NCI-H345 treated with DMSO at 0.1 percent for 48 hours (cell line): ENCODE results near the gene CCT6B.
"Not testable (repeated sequence)": the region's sequence is repeated elsewhere in the genome, so short reads cannot be mapped to it uniquely, and the experiment has no call there.

Experiments
- DNase-seq: peaks from one replicate; lab custom pipeline; 2025; ENCODE audit not compliant: unreplicated experiment; lab: John Stamatoyannopoulos, UW

The CCT6B gene, protein sequence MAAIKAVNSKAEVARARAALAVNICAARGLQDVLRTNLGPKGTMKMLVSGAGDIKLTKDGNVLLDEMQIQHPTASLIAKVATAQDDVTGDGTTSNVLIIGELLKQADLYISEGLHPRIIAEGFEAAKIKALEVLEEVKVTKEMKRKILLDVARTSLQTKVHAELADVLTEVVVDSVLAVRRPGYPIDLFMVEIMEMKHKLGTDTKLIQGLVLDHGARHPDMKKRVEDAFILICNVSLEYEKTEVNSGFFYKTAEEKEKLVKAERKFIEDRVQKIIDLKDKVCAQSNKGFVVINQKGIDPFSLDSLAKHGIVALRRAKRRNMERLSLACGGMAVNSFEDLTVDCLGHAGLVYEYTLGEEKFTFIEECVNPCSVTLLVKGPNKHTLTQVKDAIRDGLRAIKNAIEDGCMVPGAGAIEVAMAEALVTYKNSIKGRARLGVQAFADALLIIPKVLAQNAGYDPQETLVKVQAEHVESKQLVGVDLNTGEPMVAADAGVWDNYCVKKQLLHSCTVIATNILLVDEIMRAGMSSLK

DNA sequence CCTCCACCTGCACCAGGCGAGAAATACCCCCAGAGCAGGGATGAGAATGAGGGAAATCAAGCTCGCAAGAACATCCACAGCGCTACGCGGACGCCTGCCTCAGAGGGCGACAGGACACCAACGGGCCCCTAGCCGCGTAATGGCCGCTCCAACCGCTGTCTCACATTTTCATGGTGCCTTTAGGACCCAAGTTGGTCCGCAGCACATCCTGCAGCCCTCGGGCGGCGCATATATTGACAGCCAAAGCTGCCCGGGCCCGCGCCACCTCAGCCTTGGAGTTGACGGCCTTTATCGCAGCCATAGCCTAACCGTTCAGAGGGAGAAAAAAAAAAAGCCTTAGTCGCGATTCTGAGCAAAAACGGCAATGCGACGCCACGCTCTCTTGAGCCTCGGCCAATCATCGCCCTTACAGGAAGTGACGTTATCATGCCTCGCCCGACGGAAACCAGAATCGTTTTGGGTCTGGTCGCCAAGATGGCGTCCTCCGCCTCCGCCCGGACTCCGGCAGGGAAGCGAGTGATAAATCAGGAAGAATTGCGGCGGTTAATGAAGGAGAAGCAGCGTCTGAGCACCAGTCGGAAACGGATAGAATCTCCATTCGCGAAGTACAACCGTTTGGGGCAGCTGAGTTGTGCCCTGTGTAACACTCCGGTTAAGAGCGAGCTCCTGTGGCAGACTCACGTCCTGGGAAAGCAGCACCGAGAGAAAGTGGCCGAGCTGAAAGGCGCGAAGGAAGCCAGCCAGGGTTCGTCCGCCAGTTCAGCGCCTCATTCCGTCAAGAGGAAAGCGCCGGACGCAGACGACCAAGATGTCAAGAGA lies at the start of gene CCT6B, which contains the start of gene ZNF830:
Gene CCT6B (minus strand): TSS at position 368 of the 819 bp plus-strand sequence. CDS start 67 bp downstream, at position 301.
Gene ZNF830 (plus strand): TSS at position 448 of the 819 bp plus-strand sequence. CDS start 27 bp downstream, at position 475.
- peak; percentile 83 for DNase-seq

DNA sequence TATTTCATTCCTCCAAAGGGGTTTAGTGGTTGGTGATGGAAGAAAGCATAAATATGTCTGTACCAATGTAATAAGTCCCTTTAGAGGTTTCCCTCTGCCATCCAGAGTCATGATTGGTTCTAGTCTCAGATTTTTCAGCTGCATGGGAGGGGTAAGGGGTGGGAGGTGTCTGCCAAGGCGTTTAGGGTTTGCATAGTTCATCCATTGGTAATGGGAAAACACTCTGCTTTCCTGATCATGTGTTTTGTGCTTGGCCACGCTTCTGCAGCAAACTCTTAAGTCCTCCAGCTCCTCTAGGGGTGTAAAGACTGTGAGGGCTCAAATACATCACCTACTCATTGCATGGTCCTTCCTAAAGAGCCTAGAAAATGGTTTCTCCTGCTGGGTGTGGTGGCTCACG lies 48.8 kb upstream of the CCT6B start:
- no peak for DNase-seq

DNA sequence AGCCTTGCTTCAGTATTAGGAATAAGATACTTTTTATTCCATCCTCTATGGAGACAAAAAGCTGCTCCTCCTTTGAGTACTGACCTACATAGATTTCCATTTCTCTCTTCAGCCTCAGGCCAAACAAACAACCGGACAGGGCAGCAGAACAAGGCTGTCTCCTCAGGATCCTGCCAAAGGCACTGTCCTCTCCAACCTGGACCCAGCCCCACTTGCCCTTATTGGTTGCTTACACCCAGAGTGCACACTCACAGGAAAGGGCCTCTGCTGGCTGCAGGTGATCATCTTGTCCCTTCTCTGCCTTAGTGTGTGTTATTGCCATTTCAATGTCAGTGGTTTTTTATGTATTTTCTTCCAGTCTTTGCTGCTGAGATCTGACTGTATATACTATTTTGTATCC lies 45.7 kb upstream of the CCT6B start:
- DNase-seq, result no peak

DNA sequence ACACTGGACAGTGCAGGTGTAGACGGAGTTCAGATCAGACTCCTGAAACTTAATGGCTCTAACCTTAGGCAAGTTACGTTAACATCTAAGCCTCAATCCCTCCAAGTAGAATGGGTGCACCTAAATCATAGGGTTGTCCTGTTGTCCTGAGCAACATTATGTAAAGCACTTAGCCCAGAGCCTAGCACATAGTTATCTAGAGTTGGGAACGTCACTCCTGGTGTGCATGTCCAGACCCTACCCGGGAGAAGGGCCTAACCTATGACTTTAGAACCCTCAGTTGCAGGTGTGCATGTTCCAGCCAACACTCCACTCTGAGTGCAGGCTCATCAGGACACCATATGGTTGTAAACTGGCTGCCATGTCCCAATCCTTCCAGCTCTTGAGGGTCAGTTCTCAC lies 45.1 kb upstream of the CCT6B start:
- no peak for DNase-seq

DNA sequence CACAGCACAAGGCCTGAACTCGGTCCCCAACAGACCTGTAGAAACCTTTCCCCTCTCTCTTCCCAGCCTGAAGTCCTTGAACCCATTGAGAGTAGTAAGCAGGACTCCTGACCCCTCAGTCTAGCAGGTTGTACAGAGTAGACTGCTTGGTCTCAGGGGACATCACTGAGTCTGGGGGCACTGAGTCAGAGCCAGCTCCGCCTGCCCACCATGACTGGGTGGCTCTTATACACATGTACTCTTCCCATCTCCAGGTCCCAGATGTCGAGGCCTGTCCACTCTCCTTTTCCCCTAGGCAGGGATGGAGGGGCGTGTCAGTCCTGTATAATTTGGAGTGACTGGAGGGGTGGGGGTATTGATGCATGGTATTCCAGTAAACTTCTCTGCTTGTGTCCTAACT lies 42.5 kb upstream of the CCT6B start:
- DNase-seq, result no peak

DNA sequence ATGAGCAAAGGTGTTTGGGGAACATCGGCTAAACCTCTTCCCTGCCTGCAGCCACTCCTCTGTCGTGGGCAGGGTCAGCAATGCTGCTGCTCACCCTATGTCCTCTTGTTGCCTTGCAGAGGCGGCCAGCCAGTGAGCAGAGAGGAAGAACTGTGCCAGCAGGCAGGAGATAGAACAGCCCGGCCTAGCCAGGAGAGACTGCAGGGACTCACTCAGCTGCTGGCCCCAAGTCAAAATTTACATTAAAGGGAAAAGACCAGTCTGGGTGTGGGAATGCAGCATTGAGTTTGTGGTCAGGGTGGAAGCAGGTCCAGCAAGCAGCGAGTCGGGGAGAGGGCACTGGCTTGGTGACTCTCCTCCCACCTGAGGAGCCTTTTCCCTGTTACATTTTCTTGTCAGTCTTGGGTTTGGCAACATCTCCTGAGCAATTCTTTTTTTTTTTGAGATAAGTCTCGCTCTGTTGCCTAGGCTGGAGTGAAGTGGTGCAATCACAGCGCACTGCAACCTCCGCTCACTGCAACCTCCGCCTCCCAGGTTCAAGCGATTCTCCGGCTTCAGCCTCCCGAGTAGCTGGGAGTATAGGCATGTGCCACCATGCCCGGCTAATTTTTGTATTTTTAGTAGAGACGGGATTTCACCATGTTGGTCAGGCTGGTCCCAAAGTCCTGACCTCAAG lies 41.8 kb upstream of the CCT6B start:
- DNase-seq, result no peak

DNA sequence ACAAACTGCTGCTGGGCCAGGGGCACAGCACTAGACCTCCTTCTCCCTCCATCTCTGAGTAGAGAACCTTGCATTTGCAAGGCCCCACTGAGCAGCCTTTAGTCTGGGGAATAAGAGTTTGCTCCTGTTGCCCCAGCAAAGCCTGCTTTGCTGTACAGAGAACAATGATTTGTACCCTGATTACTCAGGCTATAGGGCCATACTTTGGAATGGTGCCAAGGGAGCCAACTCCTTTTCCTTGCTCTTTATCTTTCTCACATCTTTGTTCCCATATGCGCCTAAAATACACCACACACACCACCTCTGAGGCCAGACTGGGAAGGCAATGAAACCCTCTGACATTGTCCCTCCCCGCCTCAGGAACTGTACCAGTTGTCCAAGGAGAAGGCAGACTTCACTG lies 40.3 kb upstream of the CCT6B start:
- no peak for DNase-seq

DNA sequence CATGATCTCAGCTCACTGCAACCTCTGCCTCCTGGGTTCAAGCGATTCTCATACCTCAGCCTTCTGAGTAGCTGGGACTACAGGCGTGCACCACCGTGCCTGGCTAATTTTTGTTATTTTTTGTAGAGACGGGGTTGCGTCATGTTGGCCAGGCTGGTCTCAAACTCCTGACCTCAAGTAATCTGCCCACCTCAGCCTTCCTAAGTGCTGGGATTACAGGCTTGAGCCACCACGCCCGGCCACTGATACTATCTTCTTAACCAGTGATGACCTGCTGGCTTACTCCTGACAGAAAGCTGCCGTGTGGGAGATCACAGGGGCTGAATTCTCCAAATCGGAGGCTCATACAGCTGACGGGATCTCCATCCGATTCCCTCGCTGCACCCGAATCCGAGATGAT lies 39.7 kb upstream of the CCT6B start:
- DNase-seq, result not testable (repeated sequence)

DNA sequence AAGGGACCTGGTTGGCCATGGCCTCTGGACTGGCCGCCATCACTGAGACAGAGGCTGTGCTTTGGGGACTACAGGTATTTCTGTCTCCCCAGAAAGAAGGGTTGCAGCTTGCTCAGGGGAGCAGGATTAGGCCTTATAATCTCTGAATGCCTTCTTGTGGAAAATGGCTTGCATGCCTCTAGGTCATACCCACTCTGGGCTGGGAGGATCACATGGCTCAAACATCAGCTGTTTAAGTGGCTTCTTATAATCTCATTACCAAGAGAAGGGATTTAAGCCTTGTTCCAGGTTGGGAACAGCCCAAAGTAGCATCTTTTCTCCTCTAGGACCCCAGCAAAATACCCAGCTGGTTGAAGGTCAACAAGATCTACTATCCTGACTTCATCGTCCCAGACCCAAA lies 38.2 kb upstream of the CCT6B start:
- DNase-seq, result no peak

DNA sequence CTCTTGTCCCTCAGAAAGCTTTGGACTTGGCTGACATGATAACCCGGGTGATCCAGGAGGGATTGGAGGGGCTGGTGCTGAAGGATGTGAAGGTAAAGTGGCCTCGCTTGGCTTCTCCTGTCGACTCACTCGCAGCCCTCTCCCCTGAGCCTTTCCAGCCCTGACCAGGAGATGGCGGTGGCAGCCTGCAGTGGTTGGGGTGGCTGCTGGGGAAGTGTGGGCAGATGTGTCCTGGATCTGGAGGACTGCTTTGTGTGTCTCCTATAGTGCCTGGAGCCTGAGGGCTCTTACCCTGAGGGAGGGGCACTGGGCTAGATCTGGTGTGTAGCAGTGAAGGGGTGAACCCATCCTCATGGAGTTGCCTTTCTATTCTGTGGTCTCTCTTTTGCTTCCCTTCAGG lies 36.9 kb upstream of the CCT6B start:
- DNase-seq, result peak; percentile 16

DNA sequence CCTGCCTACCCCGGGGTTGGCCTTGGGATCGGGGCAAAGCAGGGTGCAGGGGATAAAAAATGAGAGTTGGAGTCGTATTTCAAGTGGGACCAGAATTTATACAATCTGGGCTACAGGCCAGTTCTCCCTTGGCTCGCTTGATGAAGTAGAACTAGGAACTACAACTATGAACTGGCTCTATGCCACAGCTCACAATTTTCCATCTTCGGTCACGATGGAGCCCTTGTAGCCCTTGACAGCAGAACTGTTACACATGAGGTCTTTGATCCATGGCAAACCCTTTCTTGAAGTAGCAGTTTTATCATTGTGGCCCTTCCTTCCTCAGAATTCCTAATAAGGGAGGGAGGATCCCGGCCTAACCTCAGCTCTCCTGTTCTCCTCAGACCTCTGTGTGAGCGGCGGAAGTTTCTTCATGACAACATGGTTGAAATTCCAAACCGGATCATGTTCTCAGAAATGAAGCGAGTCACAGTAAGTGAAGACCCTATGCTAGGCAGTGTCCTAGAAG lies 36.1 kb upstream of the CCT6B start:
- no peak for DNase-seq

DNA sequence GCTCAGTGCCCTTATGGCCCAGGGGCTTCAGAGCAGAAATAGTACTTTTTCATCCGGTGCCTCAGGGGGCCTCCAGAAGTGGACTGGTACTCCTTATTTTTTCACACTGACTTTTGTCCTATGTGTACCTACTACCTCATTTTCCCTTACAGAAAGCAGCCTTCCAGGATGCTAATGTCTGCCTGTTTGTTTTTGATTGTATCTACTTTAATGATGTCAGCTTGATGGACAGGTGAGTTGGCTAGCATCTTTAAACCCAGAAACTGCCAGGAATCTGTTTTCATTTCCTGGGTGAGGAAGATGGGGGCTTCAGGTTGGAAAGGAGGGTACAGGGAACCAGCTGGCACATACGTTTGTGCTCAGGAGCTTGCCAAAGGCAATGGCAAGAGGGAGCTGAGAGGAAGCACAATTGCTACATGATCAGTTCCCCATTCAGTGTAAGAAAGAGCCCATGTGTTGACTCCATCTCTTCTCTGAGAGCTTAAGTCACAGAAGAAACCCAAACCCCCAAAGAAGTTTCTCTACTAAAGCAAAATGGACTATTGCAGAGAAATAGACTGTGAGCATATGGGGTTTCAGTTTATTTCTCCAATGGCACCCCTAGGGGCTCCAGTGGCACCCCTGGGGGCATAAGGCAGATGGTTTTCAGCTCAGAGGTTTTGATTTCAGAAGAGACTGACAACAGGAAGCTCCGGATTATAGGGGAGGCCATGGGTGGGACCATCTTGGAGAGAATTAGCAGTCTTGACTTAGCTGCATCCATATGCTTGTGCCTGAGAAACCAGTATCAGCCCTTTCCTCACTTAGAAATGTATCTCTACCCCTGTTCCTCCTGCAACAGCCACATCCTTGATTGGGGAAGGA lies 35.4 kb upstream of the CCT6B start:
- no peak for DNase-seq

DNA sequence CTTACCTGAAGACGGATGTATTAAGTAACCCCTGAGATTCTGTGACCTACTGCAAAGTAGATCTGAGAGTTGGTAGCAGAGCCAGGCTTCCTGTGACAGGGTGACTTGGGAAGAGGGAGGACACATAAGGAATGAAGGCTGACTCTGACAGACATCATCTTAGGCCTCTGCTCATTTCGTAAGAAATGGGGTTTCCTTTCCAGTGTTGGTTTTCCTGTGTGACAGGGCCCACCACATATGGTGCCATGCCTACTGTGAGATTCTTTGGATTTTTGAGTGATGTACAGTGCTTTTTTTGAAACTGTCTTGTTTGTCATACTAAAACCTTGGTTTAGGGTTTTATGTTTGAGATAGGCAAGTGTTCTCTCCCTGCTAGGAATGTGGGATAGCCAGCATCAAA lies 31.8 kb upstream of the CCT6B start:
- no peak for DNase-seq

DNA sequence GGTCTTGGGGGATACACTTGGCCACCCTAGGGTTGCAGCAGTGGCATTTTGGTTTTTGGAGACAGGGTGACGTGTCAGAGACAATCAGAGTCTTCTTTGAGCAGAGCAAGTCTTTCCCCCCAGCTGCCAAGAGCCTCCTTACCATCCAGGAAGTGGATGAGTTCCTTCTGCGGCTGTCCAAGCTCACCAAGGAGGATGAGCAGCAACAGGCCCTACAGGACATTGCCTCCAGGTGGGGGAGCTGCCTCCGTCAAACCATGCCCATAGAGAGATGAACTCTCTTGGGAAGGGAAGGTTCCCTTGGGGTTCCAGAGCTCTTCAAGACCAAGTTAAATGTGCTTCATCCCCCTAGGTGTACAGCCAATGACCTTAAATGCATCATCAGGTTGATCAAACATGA lies 30.3 kb upstream of the CCT6B start:
- DNase-seq, result no peak

DNA sequence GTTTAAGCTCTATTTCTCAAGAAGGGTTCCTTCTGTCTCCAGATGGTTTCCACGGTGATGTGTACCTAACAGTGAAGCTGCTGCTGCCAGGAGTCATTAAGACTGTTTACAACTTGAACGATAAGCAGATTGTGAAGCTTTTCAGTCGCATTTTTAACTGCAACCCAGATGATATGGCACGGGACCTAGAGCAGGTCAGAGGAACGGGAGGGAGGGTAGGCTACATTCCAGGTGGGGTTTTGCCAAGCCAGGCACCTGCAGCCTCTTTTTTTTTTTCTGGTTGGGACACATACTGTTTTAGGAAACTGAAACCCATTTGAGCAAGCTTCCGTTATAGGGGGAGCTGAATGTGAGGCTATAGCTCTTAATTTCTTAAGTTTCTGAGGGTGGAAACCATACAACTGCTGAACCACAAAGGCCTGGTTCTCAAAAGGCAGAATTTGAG lies 29.7 kb upstream of the CCT6B start:
- no peak for DNase-seq

DNA sequence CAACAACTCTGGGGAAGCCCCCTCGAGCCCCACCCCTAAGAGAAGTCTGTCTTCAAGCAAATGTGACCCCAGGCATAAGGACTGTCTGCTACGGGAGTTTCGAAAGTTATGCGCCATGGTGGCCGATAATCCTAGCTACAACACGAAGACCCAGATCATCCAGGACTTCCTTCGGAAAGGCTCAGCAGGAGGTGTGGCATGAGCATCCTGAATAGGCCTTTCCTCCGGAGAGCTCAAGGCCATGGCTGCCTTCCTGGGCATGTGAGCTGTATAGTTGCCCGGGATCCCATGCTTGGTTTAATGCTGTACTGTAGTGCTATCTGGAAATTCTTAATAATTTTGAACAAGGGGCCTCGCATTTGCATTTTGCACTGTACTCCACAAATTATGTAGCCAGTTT lies 28.2 kb upstream of the CCT6B start:
- DNase-seq, result no peak

DNA sequence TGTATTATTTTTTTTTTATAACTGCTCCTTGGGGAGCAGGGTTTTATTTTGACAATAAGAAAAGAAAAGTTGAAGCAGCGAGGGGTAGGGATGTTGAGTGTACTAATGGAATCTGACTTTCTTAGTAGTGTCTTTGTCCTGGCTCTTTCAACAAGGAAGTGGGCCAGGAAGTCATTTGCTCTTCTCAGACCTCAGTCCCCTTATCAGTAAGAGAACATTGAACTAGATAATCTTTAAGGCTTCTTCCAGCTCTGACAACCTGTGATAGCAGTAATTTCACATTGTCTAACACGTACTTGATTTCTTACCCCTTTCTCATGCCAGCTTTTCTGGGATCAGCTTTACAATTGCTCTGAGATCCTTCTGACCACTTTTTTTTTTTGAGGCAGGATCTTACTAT lies 27.4 kb upstream of the CCT6B start:
- no peak for DNase-seq

DNA sequence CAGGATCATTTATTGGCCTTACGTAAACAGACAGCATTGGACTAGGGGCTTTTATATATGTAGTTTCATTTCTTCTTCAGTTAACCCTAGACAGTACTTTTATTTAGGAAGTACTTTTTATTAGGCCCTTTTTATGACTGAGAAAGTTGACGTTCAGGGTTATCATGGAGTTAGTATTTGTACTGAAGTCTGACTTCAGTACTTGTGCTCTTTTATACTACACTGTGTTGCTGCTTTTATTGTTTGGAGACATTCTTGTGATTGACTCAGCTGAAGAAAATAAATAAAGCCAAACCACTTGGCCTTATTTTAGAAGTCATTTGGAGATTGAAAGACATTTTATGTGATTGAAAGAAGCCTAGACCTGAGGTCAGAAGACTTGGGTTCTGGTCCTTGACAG lies 26.0 kb upstream of the CCT6B start:
- no peak for DNase-seq

DNA sequence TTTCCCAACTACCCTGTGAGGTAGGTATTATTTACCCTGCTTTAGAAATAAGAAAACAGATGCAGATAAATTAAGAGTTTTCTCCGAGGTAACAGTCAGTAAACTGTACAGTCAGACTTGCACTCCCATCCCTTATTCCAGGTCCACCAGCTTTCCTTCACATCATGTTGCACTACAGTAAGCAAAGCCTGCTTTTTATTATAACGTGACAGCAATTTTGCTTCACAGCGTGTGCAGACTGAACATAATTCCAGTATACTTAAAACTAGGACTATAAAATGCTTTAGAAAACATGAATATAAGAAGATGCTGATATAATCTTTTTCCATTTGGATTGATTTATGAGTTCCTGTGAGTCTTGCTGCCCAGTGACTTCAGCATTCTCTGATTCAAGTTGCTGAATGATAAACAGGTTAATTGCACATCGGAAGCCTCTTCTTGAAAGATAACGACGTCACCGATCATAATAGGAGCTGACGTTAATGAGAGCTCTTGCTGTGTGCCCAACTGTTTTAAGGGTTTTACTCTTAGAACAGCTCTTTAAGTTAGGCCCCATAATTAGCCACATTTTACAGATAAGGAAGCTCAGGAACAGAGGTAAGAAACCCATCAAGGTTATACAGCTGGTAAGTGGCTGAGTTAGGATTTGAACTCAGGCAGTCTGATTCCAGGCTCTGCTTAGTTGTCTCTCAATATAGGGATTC lies 20.4 kb upstream of the CCT6B start:
- no peak for DNase-seq
